NCI-H146 treated with DMSO at 0.1 percent for 48 hours (cell line): ENCODE measurements around the gene ME1.
"Not testable (repeated sequence)": the region's sequence is repeated elsewhere in the genome, so short reads cannot be mapped to it uniquely, and the experiment has no call there.

Experiments used
- DNase-seq: peaks from one replicate; lab custom pipeline; 2025; ENCODE audit not compliant: unreplicated experiment; lab: John Stamatoyannopoulos, UW

ME1 gene

GRCh38 chr6:83359638-83360037 lies 71.2 kb downstream of the ME1 start:
- no peak for DNase-seq

- no peak for DNase-seq
These were observed 76.1 kb downstream of the ME1 start for GRCh38 chr6:83354747-83355146.

- no peak for DNase-seq
These were observed 78.3 kb downstream of the ME1 start for GRCh38 chr6:83352424-83353061.

- no peak for DNase-seq
These were observed 87.7 kb downstream of the ME1 start for GRCh38 chr6:83343121-83343520.

- no peak for DNase-seq
These were observed 89.1 kb downstream of the ME1 start for GRCh38 chr6:83341765-83342164.

GRCh38 chr6:83333916-83334315 lies 96.9 kb downstream of the ME1 start:
- DNase-seq, result not testable (repeated sequence)

- DNase-seq, result no peak
These were observed 97.4 kb downstream of the ME1 start for GRCh38 chr6:83333500-83333899.

- no peak for DNase-seq
These were observed 116.2 kb downstream of the ME1 start for GRCh38 chr6:83314693-83315092.

- DNase-seq, result no peak
These were observed 117.0 kb downstream of the ME1 start for GRCh38 chr6:83313882-83314281.

- DNase-seq, result no peak
These were observed 119.6 kb downstream of the ME1 start for GRCh38 chr6:83311231-83311630.

- no peak for DNase-seq
These were observed 120.8 kb downstream of the ME1 start for GRCh38 chr6:83310046-83310445.

- DNase-seq, result no peak
These were observed 121.5 kb downstream of the ME1 start for GRCh38 chr6:83309344-83309743.

- no peak for DNase-seq
These were observed 122.0 kb downstream of the ME1 start for GRCh38 chr6:83308833-83309232.

GRCh38 chr6:83307849-83308248 lies 123.0 kb downstream of the ME1 start:
- no peak for DNase-seq

- no peak for DNase-seq
These were observed 127.4 kb downstream of the ME1 start for GRCh38 chr6:83303426-83303825.

- DNase-seq, result no peak
These were observed 136.2 kb downstream of the ME1 start for GRCh38 chr6:83294676-83295075.

GRCh38 chr6:83292900-83293843 lies 137.7 kb downstream of the ME1 start:
- DNase-seq, result no peak

GRCh38 chr6:83287298-83287697 lies 143.6 kb downstream of the ME1 start:
- not testable (repeated sequence) for DNase-seq

- DNase-seq, result no peak
These were observed 144.9 kb downstream of the ME1 start for GRCh38 chr6:83285917-83286316.

GRCh38 chr6:83273596-83273995 lies 157.3 kb downstream of the ME1 start:
- DNase-seq, result no peak

- DNase-seq, result no peak
These were observed 159.7 kb downstream of the ME1 start for GRCh38 chr6:83270971-83271719.

GRCh38 chr6:83265384-83265783 lies 165.5 kb downstream of the ME1 start:
- DNase-seq, result no peak
